IMR-90 (cell line): ENCODE results near the gene ITGA5. TPM values are rescaled to one million over a fixed set of nuclear protein-coding genes. Genes with fewer than 3 reads are reported as not detected.

Source experiments
- RAD21 ChIP-seq: IDR thresholded peaks from 2 replicates; pipeline ENCODE4 v1.6.1; 2012; ENCODE audit warnings: low read length, improper control_type of control experiment
- USF2 ChIP-seq: fragments of 150-350 bp; IDR thresholded peaks from 2 replicates; pipeline ENCODE4 v1.6.1; 2017; ENCODE audit warnings: mild to moderate bottlenecking, antibody characterized with exemption, low read length, low read depth
- polyA plus RNA-seq, 3 experiments: library from polyadenylated mRNA; depleted of rRNA; stranded (reverse); fragments of >200 nt; gene quantifications; 2 replicates each; pipeline ENCODE4 v1.2.3, GENCODE V29; 2012; ENCODE audit warnings: low replicate concordance in 1 of 3
- total RNA-seq: library from RNA; depleted of rRNA; stranded (reverse); fragments of >200 nt; gene quantifications from 2 replicates; pipeline ENCODE4 v1.2.3, GENCODE V29; 2012

The ITGA5 gene
- total and polyA plus RNA-seq, 2 of the 4 experiments (the other 2 are of a cell fraction): 159 to 259 TPM

- TF ChIP-seq USF2: no peak
- TF ChIP-seq RAD21: no peak
These were observed 60.7 kb downstream of the ITGA5 start (continued) for GRCh38 chr12:54358191-54358944.
